ENCODE results near the gene UHRF2. TPM values are rescaled to one million over a fixed set of nuclear protein-coding genes. Genes with fewer than 3 reads are reported as not detected.
"Not testable (repeated sequence)": the region's sequence is repeated elsewhere in the genome, so short reads cannot be mapped to it uniquely, and the experiment has no call there.

Gene UHRF2
- polyA plus RNA-seq, 3 donors: 63.5 to 74.2 (median 66.4) TPM

GRCh38 chr9:6473151-6473550, 60.2 kb downstream of the UHRF2 start:
- DNase-seq (ENCODE audit: low read depth in 3 of 3, low spot score in 2 of 3): no peak

- no peak for DNase-seq (ENCODE audit: low read depth in 3 of 3, low spot score in 2 of 3)
These were observed 67.0 kb downstream of the UHRF2 start for GRCh38 chr9:6479959-6480358.

GRCh38 chr9:6484210-6484609, 71.2 kb downstream of the UHRF2 start:
- DNase-seq (ENCODE audit: low read depth in 3 of 3, low spot score in 2 of 3): no peak

GRCh38 chr9:6488395-6488794, 75.4 kb downstream of the UHRF2 start:
- DNase-seq (ENCODE audit: low read depth in 3 of 3, low spot score in 2 of 3): no peak

- no peak for DNase-seq (ENCODE audit: low read depth in 3 of 3, low spot score in 2 of 3)
These were observed 76.1 kb downstream of the UHRF2 start for GRCh38 chr9:6489099-6489498.

GRCh38 chr9:6490863-6491262, 77.9 kb downstream of the UHRF2 start:
- no peak for DNase-seq (ENCODE audit: low read depth in 3 of 3, low spot score in 2 of 3)

GRCh38 chr9:6495466-6495865, 82.5 kb downstream of the UHRF2 start:
- no peak for DNase-seq (ENCODE audit: low read depth in 3 of 3, low spot score in 2 of 3)

- DNase-seq (ENCODE audit: low read depth in 3 of 3, low spot score in 2 of 3): no peak
These were observed 86.0 kb downstream of the UHRF2 start for GRCh38 chr9:6498982-6499381.

- DNase-seq (ENCODE audit: low read depth in 3 of 3, low spot score in 2 of 3): no peak
These were observed 88.7 kb downstream of the UHRF2 start for GRCh38 chr9:6501526-6502210.

GRCh38 chr9:6502399-6502798, 89.4 kb downstream of the UHRF2 start:
- no peak for DNase-seq (ENCODE audit: low read depth in 3 of 3, low spot score in 2 of 3)

GRCh38 chr9:6506571-6506970, 93.6 kb downstream of the UHRF2 start:
- no peak for DNase-seq (ENCODE audit: low read depth in 3 of 3, low spot score in 2 of 3)

- no peak for DNase-seq (ENCODE audit: low read depth in 3 of 3, low spot score in 2 of 3)
These were observed 99.2 kb downstream of the UHRF2 start for GRCh38 chr9:6512085-6512657.

- no peak for DNase-seq (ENCODE audit: low read depth in 3 of 3, low spot score in 2 of 3)
These were observed 109.3 kb downstream of the UHRF2 start for GRCh38 chr9:6522263-6522662.

GRCh38 chr9:6525326-6526045, 112.5 kb downstream of the UHRF2 start:
- DNase-seq (ENCODE audit: low read depth in 3 of 3, low spot score in 2 of 3): no peak

GRCh38 chr9:6535594-6535993, 122.6 kb downstream of the UHRF2 start:
- no peak for DNase-seq (ENCODE audit: low read depth in 3 of 3, low spot score in 2 of 3)

- DNase-seq (ENCODE audit: low read depth in 3 of 3, low spot score in 2 of 3): no peak
These were observed 125.7 kb downstream of the UHRF2 start for GRCh38 chr9:6538666-6539071.

- not testable (repeated sequence) for DNase-seq (ENCODE audit: low read depth in 3 of 3, low spot score in 2 of 3)
These were observed 129.6 kb downstream of the UHRF2 start for GRCh38 chr9:6542617-6543016.

GRCh38 chr9:6543204-6543603, 130.2 kb downstream of the UHRF2 start:
- DNase-seq (ENCODE audit: low read depth in 3 of 3, low spot score in 2 of 3): no peak

GRCh38 chr9:6545017-6545691, 132.2 kb downstream of the UHRF2 start:
- DNase-seq (ENCODE audit: low read depth in 3 of 3, low spot score in 2 of 3): no peak

- no peak for DNase-seq (ENCODE audit: low read depth in 3 of 3, low spot score in 2 of 3)
These were observed 136.3 kb downstream of the UHRF2 start for GRCh38 chr9:6549106-6549800.

GRCh38 chr9:6551136-6551535, 138.1 kb downstream of the UHRF2 start:
- DNase-seq (ENCODE audit: low read depth in 3 of 3, low spot score in 2 of 3): no peak

Data from right renal cortex interstitium (tissue), 3 donors.